Measurements from ENCODE around the gene ROCK1.
A peak's percentile ranks its signal among the peaks of the same experiment; 100 is the strongest.
"Not testable (repeated sequence)": the region's sequence is repeated elsewhere in the genome, so short reads cannot be mapped to it uniquely, and the experiment has no call there.

The ROCK1 gene

GRCh38 chr18:21111346-21112139 is at the start of gene ROCK1:
Gene ROCK1, minus strand, starts transcription at chr18:21111813. Its CDS starts 903 bp downstream, at chr18:21110910.
- DNase-seq (ENCODE audit: low spot score), result peak; percentile 96

- no peak for DNase-seq (ENCODE audit: low spot score)
Measured at GRCh38 chr18:21155443-21155842, 43.8 kb upstream of the ROCK1 start.

- DNase-seq (ENCODE audit: low spot score), result no peak
Measured at GRCh38 chr18:21146016-21146415, 34.4 kb upstream of the ROCK1 start.

- no peak for DNase-seq (ENCODE audit: low spot score)
Measured at GRCh38 chr18:21145371-21145770, 33.8 kb upstream of the ROCK1 start.

- no peak for DNase-seq (ENCODE audit: low spot score)
Measured at GRCh38 chr18:21141668-21142422, 30.2 kb upstream of the ROCK1 start.

GRCh38 chr18:21137719-21138488 is 26.3 kb upstream of the ROCK1 start:
- not testable (repeated sequence) for DNase-seq (ENCODE audit: low spot score)

GRCh38 chr18:21134895-21135294 is 23.3 kb upstream of the ROCK1 start:
- peak; percentile 43 for DNase-seq (ENCODE audit: low spot score)

- no peak for DNase-seq (ENCODE audit: low spot score)
Measured at GRCh38 chr18:21132398-21132918, 20.8 kb upstream of the ROCK1 start.

- no peak for DNase-seq (ENCODE audit: low spot score)
Measured at GRCh38 chr18:21131698-21132227, 20.1 kb upstream of the ROCK1 start.

GRCh38 chr18:21129566-21130216 is 18.1 kb upstream of the ROCK1 start:
- DNase-seq (ENCODE audit: low spot score), result no peak

GRCh38 chr18:21123290-21123926 is 11.8 kb upstream of the ROCK1 start:
- no peak for DNase-seq (ENCODE audit: low spot score)

GRCh38 chr18:21118806-21119205 is 7.2 kb upstream of the ROCK1 start:
- DNase-seq (ENCODE audit: low spot score), result no peak

GRCh38 chr18:21117409-21118131 is 6.0 kb upstream of the ROCK1 start:
- peak; percentile 41 for DNase-seq (ENCODE audit: low spot score)

- DNase-seq (ENCODE audit: low spot score), result no peak
Measured at GRCh38 chr18:21115519-21116411, 4.2 kb upstream of the ROCK1 start.

- DNase-seq (ENCODE audit: low spot score), result no peak
Measured at GRCh38 chr18:21112543-21113105, 1.0 kb upstream of the ROCK1 start.

- DNase-seq (ENCODE audit: low spot score), result no peak
Measured at GRCh38 chr18:21112140-21112473, 494 bp upstream of the ROCK1 start.

- DNase-seq (ENCODE audit: low spot score), result peak; percentile 56
Measured at GRCh38 chr18:21110713-21111345, 784 bp downstream of the ROCK1 start.

GRCh38 chr18:21109936-21110712 is 1.5 kb downstream of the ROCK1 start:
- no peak for DNase-seq (ENCODE audit: low spot score)
